ENCODE data around the gene LRRC71. TPM values are rescaled to one million over a fixed set of nuclear protein-coding genes. Genes with fewer than 3 reads are reported as not detected.

Gene LRRC71
- total and polyA plus RNA-seq, 3 donors from 2014 or later: 17.5 to 49.2 (median 23.1) TPM

DNA sequence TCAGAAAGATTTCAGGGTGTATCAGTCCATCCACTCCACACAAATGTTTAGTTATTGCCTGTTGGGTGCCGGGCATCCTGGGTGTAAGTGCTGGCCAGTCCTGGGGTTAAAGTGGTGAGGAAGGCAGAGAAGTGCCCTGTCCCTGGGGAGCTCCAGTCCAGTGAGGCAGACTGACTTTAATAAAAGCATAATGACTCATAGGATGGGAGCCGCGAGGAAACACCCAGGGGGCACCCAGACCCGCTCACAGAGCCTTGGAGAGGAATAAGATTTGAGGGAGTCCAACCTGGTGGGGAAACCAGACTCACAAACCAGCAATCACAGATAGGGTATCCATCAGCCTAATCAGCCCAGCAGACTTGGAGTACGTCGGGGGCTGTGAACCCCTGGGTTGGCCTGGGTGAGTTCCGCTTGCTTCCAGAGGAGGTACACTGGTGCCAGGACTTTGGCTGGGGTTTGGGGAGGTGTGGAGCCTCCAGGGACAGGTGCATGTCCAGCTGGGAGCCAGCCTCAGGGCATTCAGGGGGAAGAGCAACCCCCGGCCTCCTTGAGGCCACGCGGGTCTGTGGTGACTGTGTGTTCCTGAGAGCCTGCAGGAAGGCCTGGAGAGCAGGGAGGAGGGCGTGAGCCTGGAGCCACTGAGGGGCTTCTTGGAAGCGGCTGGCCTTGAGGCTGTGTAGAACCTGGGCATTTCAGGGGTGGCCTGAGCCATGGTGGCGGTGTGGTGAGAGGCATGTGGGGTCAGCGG is 23.2 kb upstream of the LRRC71 start:
- intact Hi-C loops (cut with DNase I; ENCODE audit: low total_unique reads): no loop called here

DNA sequence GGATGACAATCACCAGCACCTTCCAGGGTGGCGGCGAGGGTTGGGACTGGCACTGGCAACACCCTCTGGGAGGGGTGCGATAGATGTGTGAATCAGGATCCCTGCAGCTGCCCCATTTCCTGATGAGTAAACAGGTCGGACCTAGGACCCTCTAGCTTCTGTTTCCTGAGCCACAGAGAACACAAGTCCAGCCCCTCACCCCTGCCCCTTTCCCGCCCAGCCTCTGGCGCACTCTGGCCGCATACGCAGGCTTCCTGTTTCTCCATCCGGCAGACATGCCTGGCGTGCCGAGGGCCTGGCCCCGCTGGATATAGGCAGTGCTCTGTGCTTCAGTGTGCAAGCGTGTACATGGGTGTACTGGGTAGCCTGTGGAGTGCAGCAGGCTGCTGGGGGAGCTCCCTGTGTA is 22.3 kb upstream of the LRRC71 start:
- intact Hi-C loops (cut with DNase I; ENCODE audit: low total_unique reads): no loop called here
- H3K27me3 ChIP-seq: no peaks in the 10 kb centered on the region
- TF ChIP-seq, protein P1, sequence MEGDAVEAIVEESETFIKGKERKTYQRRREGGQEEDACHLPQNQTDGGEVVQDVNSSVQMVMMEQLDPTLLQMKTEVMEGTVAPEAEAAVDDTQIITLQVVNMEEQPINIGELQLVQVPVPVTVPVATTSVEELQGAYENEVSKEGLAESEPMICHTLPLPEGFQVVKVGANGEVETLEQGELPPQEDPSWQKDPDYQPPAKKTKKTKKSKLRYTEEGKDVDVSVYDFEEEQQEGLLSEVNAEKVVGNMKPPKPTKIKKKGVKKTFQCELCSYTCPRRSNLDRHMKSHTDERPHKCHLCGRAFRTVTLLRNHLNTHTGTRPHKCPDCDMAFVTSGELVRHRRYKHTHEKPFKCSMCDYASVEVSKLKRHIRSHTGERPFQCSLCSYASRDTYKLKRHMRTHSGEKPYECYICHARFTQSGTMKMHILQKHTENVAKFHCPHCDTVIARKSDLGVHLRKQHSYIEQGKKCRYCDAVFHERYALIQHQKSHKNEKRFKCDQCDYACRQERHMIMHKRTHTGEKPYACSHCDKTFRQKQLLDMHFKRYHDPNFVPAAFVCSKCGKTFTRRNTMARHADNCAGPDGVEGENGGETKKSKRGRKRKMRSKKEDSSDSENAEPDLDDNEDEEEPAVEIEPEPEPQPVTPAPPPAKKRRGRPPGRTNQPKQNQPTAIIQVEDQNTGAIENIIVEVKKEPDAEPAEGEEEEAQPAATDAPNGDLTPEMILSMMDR (IDR thresholded peaks at IDR 0.05): no peak
- TF ChIP-seq POLR2A (IDR thresholded peaks at IDR 0.05): no peak
- H3K36me3 ChIP-seq (ENCODE audit: low read depth, missing control alignments): no peaks in the 10 kb centered on the region
- H3K4me3 ChIP-seq: no peak overlapping the region
- H3K27ac ChIP-seq: peak overlapping the region; percentile 18 to 90
- peaks cover 41% of the 10 kb centered on the region for H3K4me1 ChIP-seq
- no peaks in the 10 kb centered on the region for H3K9me3 ChIP-seq
- 29 to 40% methylated on average over 11 to 13 of the region's 13 CpGs for WGBS, 2 donors
- DNase-seq: no peak

More for the DNA sequence above, 23.2 kb upstream of the LRRC71 start:
- peaks cover 40% of the 10 kb centered on the region for H3K4me1 ChIP-seq
- no peak overlapping the region for H3K4me3 ChIP-seq
- H3K27ac ChIP-seq: peak overlapping the region; percentile 18 to 90
- WGBS, 2 donors: 68 to 75% methylated on average over 8 to 14 of the region's 14 CpGs
- H3K27me3 ChIP-seq: no peaks in the 10 kb centered on the region
- no peaks in the 10 kb centered on the region for H3K36me3 ChIP-seq (ENCODE audit: low read depth, missing control alignments)
- TF ChIP-seq, protein P1 (IDR thresholded peaks at IDR 0.05): no peak
- no peak for TF ChIP-seq POLR2A (IDR thresholded peaks at IDR 0.05)
- no peak for DNase-seq
- no peaks in the 10 kb centered on the region for H3K9me3 ChIP-seq

- Histone ChIP-seq H3K9me3 (no peaks in the 10 kb centered on the region), H3K27me3 (no peaks in the 10 kb centered on the region), H3K4me3 (no peak overlapping the region), H3K27ac (peak overlapping the region in 1 of 2 donors; percentile 90), H3K36me3 (ENCODE audit: low read depth, missing control alignments) (no peaks in the 10 kb centered on the region), H3K4me1 (peaks cover 42% of the 10 kb centered on the region)
- 67 to 78% methylated on average over 12 of the region's 12 CpGs for WGBS, 2 donors
- intact Hi-C loops (cut with DNase I; ENCODE audit: low total_unique reads): no loop called here
- no peak for DNase-seq
- TF ChIP-seq, protein P1 (IDR thresholded peaks at IDR 0.05): no peak
- TF ChIP-seq POLR2A (IDR thresholded peaks at IDR 0.05): no peak
Observed at GRCh38 chr1:156898971-156899664, 21.3 kb upstream of the LRRC71 start.

GRCh38 chr1:156899956-156900718 is 20.3 kb upstream of the LRRC71 start:
- Histone ChIP-seq H3K27me3 (no peaks in the 10 kb centered on the region), H3K9me3 (no peaks in the 10 kb centered on the region), H3K4me1 (peaks cover 48% of the 10 kb centered on the region), H3K4me3 (no peak overlapping the region), H3K36me3 (ENCODE audit: low read depth, missing control alignments) (no peaks in the 10 kb centered on the region), H3K27ac (peak overlapping the region in 1 of 2 donors; percentile 38)
- no peak for DNase-seq
- TF ChIP-seq POLR2A (IDR thresholded peaks at IDR 0.05): no peak
- TF ChIP-seq, protein P1 (IDR thresholded peaks at IDR 0.05): no peak
- intact Hi-C loops (cut with DNase I; ENCODE audit: low total_unique reads): no loop called here
- WGBS, 2 donors: 61 to 63% methylated on average over 12 of the region's 12 CpGs

Data from testis (tissue), 3 donors.